AG09309 (cell line): ENCODE measurements around the gene AAMP.
A peak's percentile ranks its signal among the peaks of the same experiment; 100 is the strongest.

Experiments used
- DNase-seq: peaks from one replicate; pipeline ENCODE4 v3.0.0-alpha.2; 2010; ENCODE audit warnings: low read depth
- H3K4me3 ChIP-seq: 2 replicates; pipeline ENCODE4 v1.5.1; 2011; ENCODE audit warnings: mild to moderate bottlenecking, low read depth, low read length, moderate library complexity; ENCODE audit not compliant: control insufficient read depth
- TF ChIP-seq, protein P1 (sequence below): IDR thresholded peaks from 2 replicates; pipeline ENCODE4 v1.5.1; 2011; ENCODE audit warnings: mild to moderate bottlenecking, low read depth, low read length, inconsistent platforms; ENCODE audit not compliant: insufficient read depth, control insufficient read depth; ENCODE audit errors: missing control alignments

AAMP gene

GRCh38 chr2:218216674-218217359 is 53.1 kb downstream of the AAMP start, which contains the start of gene ARPC2:
Gene ARPC2 (plus strand): TSS chr2:218217189. CDS start chr2:218217471, 282 bp downstream.
- peak; percentile 69 for DNase-seq
- peak within 1 kb of the TSS; percentile 72 for H3K4me3 ChIP-seq
- TF ChIP-seq, protein P1, sequence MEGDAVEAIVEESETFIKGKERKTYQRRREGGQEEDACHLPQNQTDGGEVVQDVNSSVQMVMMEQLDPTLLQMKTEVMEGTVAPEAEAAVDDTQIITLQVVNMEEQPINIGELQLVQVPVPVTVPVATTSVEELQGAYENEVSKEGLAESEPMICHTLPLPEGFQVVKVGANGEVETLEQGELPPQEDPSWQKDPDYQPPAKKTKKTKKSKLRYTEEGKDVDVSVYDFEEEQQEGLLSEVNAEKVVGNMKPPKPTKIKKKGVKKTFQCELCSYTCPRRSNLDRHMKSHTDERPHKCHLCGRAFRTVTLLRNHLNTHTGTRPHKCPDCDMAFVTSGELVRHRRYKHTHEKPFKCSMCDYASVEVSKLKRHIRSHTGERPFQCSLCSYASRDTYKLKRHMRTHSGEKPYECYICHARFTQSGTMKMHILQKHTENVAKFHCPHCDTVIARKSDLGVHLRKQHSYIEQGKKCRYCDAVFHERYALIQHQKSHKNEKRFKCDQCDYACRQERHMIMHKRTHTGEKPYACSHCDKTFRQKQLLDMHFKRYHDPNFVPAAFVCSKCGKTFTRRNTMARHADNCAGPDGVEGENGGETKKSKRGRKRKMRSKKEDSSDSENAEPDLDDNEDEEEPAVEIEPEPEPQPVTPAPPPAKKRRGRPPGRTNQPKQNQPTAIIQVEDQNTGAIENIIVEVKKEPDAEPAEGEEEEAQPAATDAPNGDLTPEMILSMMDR: no peak

GRCh38 chr2:218216336-218216673 is 53.6 kb downstream of the AAMP start:
- TF ChIP-seq, protein P1: no peak
- peak overlapping the region; percentile 72 for H3K4me3 ChIP-seq
- DNase-seq: no peak
